COR-L47 (cell line): ENCODE data around the gene FAM76A.
"Not testable (repeated sequence)": the region's sequence is repeated elsewhere in the genome, so short reads cannot be mapped to it uniquely, and the experiment has no call there.

Source experiments
- DNase-seq: peaks from one replicate; lab custom pipeline; 2025; lab: John Stamatoyannopoulos, UW

The FAM76A gene

DNA sequence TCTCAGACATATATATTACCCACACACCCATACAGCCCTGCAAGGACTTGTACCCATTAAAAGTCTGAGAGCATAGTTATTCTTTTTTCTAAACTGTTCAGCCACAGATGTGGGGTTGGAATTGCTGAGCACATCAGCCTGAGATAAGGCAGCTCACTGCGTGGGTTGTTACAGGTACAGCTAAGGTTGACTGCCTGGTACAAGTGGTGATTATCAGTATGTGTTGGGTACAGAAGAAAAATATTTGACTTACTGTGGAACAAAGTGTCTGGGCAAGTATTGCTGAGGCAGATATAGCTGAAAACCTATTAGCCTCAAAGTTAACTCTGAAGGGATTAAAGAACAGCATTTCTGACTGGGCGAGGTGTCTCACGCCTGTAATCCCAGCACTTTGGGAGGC lies 52.3 kb downstream of the FAM76A start:
- DNase-seq: no peak

DNA sequence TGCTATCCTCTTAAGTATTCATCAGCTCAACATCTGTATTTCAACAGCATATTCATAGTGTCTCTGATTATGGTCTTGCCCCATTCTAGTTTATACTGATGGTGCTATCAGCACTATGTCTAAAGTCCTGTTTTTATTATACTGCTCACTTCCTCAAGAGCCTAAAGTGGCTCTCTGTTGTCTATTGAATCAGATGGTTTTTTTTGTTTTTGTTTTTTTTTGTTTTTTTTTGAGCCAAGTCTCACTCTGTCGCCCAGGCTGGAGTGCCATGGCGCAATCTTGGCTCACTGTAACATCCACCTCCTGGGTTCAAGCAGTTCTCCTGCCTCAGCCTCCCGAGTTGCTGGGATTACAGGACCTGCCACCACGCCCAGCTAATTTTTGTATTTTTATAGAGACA lies 53.4 kb downstream of the FAM76A start:
- no peak for DNase-seq

- no peak for DNase-seq
Measured at GRCh38 chr1:27782950-27783349, 57.2 kb downstream of the FAM76A start.

- no peak for DNase-seq
Measured at GRCh38 chr1:27784700-27785099, 58.9 kb downstream of the FAM76A start.

DNA sequence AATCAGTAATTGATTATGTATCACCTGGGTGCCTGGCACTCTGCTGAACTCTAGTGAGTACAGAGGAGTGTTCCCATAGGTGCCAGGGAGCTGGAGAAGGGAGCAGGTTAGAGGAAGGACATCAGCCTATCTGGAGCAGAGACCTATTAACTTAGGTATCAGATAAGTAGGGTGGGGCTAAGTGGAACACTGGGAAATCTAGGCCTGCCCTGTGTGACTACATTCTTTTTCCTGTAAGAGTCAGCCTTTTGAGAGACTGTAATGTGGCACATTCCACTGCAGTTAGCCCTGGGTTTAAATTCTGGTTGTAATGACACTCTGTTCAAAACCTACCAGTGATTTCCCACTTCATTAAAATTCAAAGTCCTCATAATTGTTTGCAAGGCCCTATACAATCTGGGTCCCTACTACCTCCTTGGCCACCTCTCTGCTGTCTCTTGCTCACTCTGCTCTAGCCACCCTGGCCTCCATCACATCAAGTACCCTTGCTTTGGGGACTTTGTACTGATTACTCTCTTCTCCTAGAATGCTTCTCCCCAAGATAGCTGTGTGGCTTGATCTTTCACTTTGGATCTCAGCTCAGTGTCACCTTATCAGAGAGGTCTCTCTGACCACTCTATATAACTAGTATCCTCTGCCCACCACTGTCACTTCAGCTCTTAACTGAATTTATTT lies 60.2 kb downstream of the FAM76A start:
- no peak for DNase-seq

DNA sequence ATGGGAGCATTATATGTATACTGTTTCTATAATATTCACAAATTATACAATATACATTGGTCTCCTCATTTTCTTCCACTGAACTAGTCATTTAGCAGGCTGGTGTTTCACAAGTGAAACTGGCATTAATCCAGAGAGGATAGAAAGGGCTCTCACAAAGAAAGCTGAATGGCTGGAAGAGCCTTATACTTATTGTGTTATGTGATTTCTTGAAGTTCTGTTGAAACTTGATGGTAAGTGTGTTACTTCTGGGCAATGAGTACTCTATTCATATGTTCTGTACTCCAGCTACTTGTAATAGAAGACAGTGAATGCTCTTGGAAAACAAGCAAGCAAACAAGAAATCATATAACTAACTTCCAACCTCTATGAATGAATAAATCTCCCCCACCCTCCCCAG lies 62.1 kb downstream of the FAM76A start:
- DNase-seq: no peak

- no peak for DNase-seq
Measured at GRCh38 chr1:27789540-27790041, 63.8 kb downstream of the FAM76A start.

GRCh38 chr1:27790270-27790669 lies 64.5 kb downstream of the FAM76A start:
- DNase-seq: not testable (repeated sequence)

- no peak for DNase-seq
Measured at GRCh38 chr1:27795601-27796000, 69.8 kb downstream of the FAM76A start.

DNA sequence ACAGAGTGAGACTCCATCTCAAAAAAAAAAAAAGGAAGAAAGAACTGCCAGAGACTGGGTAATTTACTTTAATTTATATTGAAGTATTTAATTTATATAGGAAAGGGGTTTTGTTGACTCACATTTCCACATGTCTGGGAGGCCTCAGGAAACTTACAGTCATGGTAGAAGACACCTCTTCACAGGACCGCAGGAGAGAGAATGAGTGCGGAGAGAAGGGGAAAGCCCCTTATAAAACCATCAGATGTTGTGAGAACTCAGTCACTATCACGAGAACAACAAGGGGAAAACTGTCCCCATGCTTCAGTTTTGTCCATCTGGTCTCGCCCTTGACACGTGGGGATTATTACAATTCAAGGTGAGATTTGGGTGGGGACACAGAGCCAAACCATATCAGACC lies 79.0 kb downstream of the FAM76A start:
- DNase-seq: no peak

GRCh38 chr1:27806758-27807157 lies 81.0 kb downstream of the FAM76A start:
- DNase-seq: no peak

DNA sequence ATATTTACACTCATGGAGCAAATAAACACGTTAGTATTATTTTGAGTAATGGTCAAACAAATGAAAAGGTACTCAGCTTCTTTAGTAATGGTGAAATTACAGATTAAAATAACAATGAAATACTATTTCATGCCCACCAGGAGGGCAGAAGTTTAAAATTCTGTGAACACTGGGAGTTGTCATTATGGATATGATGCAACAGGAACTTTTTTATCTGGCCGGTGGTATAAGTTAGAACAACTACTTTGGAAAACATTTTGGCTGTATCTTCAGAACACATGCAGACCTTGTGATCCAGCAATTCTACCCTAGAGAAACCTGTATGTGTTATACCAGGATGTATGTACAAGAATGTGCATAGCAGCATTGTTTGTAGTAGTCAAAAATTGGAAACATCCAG lies 81.6 kb downstream of the FAM76A start:
- DNase-seq: no peak

DNA sequence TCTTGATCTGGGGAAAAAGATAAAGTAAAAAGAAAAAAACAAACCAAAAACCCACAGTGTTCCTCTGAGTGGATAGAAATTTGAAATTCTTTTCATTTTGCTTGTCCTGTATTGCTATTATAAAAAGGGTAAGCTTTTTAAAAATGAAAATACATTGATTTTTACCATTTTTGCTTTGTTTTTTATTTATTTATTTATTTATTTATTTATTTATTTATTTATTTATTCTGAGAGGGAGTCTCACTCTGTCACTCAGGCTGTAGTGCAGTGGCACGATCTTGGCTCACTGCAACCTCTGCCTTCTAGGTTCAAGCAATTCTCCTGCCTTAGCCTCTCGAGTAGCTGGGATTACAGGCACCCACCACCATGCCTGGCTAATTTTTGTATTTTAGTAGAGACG lies 82.4 kb downstream of the FAM76A start:
- not testable (repeated sequence) for DNase-seq

- no peak for DNase-seq
Measured at GRCh38 chr1:27809883-27810282, 84.1 kb downstream of the FAM76A start.

DNA sequence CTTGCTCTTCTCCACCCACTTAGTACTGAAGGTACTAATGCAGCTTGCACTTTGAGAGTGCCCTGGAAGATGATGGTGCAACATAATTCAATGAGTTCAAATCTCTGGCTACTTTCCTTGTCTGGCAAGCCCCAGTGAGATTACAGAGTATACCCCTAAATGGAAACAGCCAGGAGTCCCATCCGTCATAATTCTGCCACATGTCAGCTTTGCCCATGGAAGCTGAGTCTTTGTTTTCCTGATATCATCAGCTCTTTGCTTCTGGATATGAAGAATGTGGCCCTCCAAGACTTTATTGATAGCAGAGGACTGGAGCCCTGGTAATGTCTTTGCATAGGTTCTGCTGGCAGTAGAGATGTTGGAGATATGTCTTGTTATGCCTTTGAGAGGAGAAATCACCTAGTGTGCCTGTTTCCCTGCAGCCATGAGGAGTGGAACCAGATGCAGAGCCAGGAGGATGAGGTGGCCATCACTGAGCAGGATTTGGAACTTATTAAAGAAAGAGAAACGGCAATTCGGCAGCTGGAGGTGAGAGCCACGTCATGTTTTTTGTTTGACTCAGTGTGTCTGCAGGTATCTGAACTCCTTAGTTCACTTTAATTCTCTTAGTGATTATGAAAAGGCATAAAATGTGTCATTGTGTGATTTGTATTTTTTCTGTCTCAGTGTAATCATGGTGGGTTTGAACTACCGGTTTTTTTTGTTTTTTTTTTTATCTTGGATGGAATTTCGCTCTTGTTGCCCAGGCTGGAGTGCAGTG lies 86.2 kb downstream of the FAM76A start:
- no peak for DNase-seq
